Epidermal melanocyte (primary cell): ENCODE measurements around the gene KCNC1.

Source experiments
- DNase-seq: peaks from one replicate; pipeline ENCODE4 v3.0.0; 2011; ENCODE audit warnings: low spot score; ENCODE audit not compliant: insufficient read length

The KCNC1 gene

GRCh38 chr11:17752144-17752543 lies 17.6 kb downstream of the KCNC1 start:
- DNase-seq = no peak

- no peak for DNase-seq
Measured at GRCh38 chr11:17753153-17753552, 18.6 kb downstream of the KCNC1 start.

- DNase-seq = no peak
Measured at GRCh38 chr11:17753641-17754040, 19.1 kb downstream of the KCNC1 start.

GRCh38 chr11:17755891-17756290 lies 21.3 kb downstream of the KCNC1 start:
- DNase-seq = no peak

GRCh38 chr11:17760102-17761029 lies 25.8 kb downstream of the KCNC1 start:
- DNase-seq = no peak

- DNase-seq = no peak
Measured at GRCh38 chr11:17762309-17762974, 27.9 kb downstream of the KCNC1 start.

GRCh38 chr11:17763244-17763643 lies 28.7 kb downstream of the KCNC1 start:
- no peak for DNase-seq

GRCh38 chr11:17763703-17764102 lies 29.1 kb downstream of the KCNC1 start:
- no peak for DNase-seq

GRCh38 chr11:17764446-17765218 lies 30.1 kb downstream of the KCNC1 start:
- no peak for DNase-seq

GRCh38 chr11:17765356-17766072 lies 30.9 kb downstream of the KCNC1 start:
- DNase-seq = no peak

- DNase-seq = no peak
Measured at GRCh38 chr11:17766073-17766359, 31.4 kb downstream of the KCNC1 start.

GRCh38 chr11:17766590-17766989 lies 32.0 kb downstream of the KCNC1 start:
- DNase-seq = no peak

GRCh38 chr11:17767301-17767885 lies 32.8 kb downstream of the KCNC1 start:
- no peak for DNase-seq

- no peak for DNase-seq
Measured at GRCh38 chr11:17767914-17768313, 33.3 kb downstream of the KCNC1 start.

- no peak for DNase-seq
Measured at GRCh38 chr11:17768547-17768946, 34.0 kb downstream of the KCNC1 start.

- no peak for DNase-seq
Measured at GRCh38 chr11:17769218-17769617, 34.6 kb downstream of the KCNC1 start.

GRCh38 chr11:17770048-17770652 lies 35.6 kb downstream of the KCNC1 start:
- DNase-seq = no peak

GRCh38 chr11:17770917-17771316 lies 36.3 kb downstream of the KCNC1 start:
- DNase-seq = no peak

- DNase-seq = no peak
Measured at GRCh38 chr11:17771415-17771814, 36.8 kb downstream of the KCNC1 start.

- no peak for DNase-seq
Measured at GRCh38 chr11:17771841-17772401, 37.3 kb downstream of the KCNC1 start.
